SJSA1 (cell line): ENCODE results near the gene TEDDM1. TPM values are rescaled to one million over a fixed set of nuclear protein-coding genes. Genes with fewer than 3 reads are reported as not detected.
"Not testable (repeated sequence)": the region's sequence is repeated elsewhere in the genome, so short reads cannot be mapped to it uniquely, and the experiment has no call there.

Source experiments
- DNase-seq, 2 experiments: peaks; one replicate each; pipeline ENCODE4 v3.0.0-alpha.2; 2015 to 2020; ENCODE audit warnings: low spot score in 2 of 2, low read depth in 1 of 2
- H3K27ac ChIP-seq: fragments of 250-450 bp; sonication (Bioruptor Pico); 2 replicates; pipeline ENCODE4 v1.5.1; 2020; ENCODE audit warnings: mild to moderate bottlenecking, moderate library complexity
- H3K27me3 ChIP-seq: fragments of 250-450 bp; sonication (Bioruptor Pico); replicated peaks from 2 replicates; pipeline ENCODE4 v1.5.1; 2020; ENCODE audit warnings: mild to moderate bottlenecking, moderate library complexity
- H3K36me3 ChIP-seq: fragments of 250-450 bp; sonication (Bioruptor Pico); 2 replicates; pipeline ENCODE4 v1.5.1; 2020; ENCODE audit warnings: mild to moderate bottlenecking
- H3K4me1 ChIP-seq: fragments of 250-450 bp; sonication (Bioruptor Pico); replicated peaks from 2 replicates; pipeline ENCODE4 v1.6.1; 2021; ENCODE audit warnings: mild to moderate bottlenecking
- H3K4me3 ChIP-seq: fragments of 250-450 bp; sonication (Bioruptor Pico); 2 replicates; pipeline ENCODE4 v1.5.1; 2020; ENCODE audit warnings: mild to moderate bottlenecking
- H3K9me3 ChIP-seq: fragments of 250-450 bp; sonication (Bioruptor Pico); replicated peaks from 2 replicates; pipeline ENCODE4 v1.5.1; 2020; ENCODE audit warnings: mild to moderate bottlenecking
- total RNA-seq: library from RNA; depleted of rRNA; stranded (reverse); fragments of >200 nt; shearing (Covaris generic); gene quantifications from 2 replicates; pipeline ENCODE4 v1.2.3, GENCODE V29; 2014; rRNA removed

Gene TEDDM1, protein sequence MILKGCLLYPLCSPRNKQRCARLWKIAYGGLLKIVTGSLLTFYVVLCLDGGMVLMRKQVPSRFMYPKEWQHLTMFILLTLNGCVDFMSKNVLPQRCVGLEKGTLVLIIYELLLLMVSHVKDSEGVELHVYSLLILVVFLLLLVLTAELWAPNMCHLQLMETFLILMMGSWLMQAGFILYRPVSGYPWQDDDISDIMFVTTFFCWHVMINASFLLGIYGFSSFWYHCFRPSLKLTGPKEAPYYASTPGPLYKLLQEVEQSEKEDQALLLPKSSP
- not detected in 2 replicates for total RNA-seq

DNA sequence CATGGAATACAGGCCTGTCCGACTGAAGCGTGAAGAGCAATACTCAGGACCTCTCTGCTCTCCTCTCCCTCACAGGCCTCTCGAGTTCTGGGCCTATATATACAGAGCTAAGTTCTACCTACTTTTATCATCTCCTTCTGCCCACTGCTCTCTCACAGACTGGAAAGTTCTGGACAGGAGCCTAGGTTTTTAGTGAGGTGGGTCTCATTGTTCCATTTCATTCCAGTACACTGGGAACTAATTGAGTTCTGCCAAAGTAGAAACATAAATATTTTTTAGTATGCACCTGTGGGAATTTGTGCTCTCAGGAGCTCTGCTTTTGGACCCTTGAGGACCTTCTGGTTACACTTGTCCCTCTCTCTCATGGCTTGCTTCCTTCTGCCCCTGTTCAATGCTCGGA lies at the start of gene TEDDM1:
TEDDM1 (minus strand) TSS at position 101 of the 400 bp plus-strand sequence. CDS start 182 bp downstream, outside the sequence.
- no peak within 1 kb of the TSS for H3K4me3 ChIP-seq
- no peaks in the 10 kb centered on the region for H3K9me3 ChIP-seq
- H3K27me3 ChIP-seq = no peaks in the 10 kb centered on the region
- no peaks in the 10 kb centered on the region for H3K36me3 ChIP-seq
- no peaks in the 10 kb centered on the region for H3K4me1 ChIP-seq
- H3K27ac ChIP-seq = no peak within 1 kb of the TSS
- DNase-seq = no peak

DNA sequence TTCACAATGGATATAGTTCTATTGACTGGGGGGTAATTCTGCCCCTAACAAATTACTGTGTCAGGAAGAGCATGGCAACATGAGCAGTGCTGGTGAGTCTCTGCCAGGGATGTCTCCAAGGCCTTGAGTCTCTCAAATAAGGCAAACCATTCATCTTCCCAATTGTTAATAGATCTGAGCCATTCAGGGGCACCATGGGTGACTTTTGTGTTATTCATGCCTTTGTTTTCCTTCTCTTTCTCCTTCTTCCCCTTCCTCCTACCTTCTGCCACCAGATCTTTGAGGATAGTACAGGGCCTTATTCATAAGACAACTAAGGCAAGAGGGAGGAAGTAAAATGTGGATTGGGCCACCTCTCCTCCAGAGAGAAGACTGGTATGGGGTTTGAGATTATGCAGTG lies 49.6 kb upstream of the TEDDM1 start, which contains the start of gene RGSL1:
RGSL1 (plus strand) TSS at position 60 of the 400 bp plus-strand sequence; CDS start at position 80, 20 bp downstream.
- Histone ChIP-seq H3K27ac (no peak within 1 kb of the TSS), H3K4me1 (no peaks in the 10 kb centered on the region), H3K36me3 (no peaks in the 10 kb centered on the region), H3K27me3 (no peaks in the 10 kb centered on the region), H3K4me3 (no peak within 1 kb of the TSS), H3K9me3 (no peaks in the 10 kb centered on the region)
- no peak for DNase-seq

DNA sequence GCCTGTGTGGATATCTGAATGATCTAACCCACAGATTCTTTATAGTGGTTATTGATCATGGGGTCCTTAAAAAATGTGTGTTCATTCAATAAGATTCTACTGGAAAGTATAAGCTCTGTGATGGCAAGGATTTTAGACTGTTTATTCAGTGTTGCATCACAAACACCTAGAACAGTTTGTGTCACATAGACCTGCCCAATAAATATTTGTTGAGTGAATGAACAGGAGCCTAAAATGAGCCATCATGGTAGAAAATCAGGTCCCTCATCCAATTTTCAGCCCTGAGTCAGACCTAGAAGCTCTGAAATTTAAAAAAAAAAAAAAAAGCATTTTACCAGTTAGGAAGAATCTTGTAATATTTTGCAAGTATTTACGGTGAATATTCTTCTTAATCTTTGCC lies 47.2 kb upstream of the TEDDM1 start:
- Histone ChIP-seq H3K36me3 (no peaks in the 10 kb centered on the region), H3K9me3 (no peaks in the 10 kb centered on the region), H3K27ac (no peak overlapping the region), H3K4me1 (no peaks in the 10 kb centered on the region), H3K27me3 (no peaks in the 10 kb centered on the region), H3K4me3 (no peak overlapping the region)
- no peak for DNase-seq

DNA sequence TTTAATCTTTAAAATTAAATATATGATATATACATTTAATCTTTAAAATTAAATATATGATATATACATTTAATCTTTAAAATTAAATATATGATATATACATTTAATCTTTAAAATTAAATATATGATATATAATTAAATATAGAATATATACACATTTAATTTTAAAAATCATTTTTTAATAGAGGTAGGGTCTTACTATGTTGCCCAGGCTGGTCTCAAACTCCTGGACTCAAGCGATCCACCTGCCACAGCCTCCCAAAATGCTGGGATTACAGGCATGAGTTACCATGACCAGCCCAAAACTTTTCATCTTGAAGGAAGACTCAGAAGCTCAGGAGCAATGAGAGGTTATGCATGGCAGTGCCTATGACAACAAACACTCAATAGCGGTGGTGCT lies 46.7 kb upstream of the TEDDM1 start:
- not testable (repeated sequence) for H3K4me1 ChIP-seq, DNase-seq, H3K27me3 ChIP-seq, H3K4me3 ChIP-seq, H3K9me3 ChIP-seq, H3K27ac ChIP-seq, H3K36me3 ChIP-seq

DNA sequence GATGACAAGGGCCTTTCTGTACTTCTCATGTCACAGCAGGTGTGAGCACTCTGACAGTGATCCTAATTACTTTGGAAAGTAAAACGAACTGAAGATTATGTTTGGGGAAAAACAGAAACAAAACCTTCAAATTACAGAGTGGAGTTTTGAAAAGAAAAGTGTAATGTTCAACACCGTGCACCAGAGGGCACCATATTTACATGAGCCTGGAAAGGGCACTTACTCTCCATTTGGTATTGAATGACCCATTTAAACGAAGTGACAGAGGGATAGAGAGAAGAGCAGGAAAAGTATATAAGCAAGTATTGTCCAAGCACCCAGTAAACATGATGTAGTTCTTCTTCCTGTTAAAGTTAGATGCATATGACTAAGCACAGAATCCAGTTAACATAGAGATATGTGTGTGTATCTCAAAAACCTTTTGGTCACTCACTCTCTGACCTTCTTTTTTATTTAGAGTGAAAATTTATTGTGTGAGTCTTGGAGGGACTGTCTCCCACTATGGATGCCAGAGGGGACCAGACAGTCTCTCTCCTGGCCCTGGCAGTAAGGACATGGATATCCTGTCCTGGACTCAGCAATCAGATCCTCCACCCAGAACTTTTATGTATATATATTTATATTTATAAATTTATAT lies 45.7 kb upstream of the TEDDM1 start:
- no peaks in the 10 kb centered on the region for H3K27me3 ChIP-seq
- no peak overlapping the region for H3K4me3 ChIP-seq
- no peak overlapping the region for H3K27ac ChIP-seq
- H3K9me3 ChIP-seq = no peaks in the 10 kb centered on the region
- H3K36me3 ChIP-seq = no peaks in the 10 kb centered on the region
- peak in 1 of 2 experiments; percentile 53 for DNase-seq
- H3K4me1 ChIP-seq = no peaks in the 10 kb centered on the region

DNA sequence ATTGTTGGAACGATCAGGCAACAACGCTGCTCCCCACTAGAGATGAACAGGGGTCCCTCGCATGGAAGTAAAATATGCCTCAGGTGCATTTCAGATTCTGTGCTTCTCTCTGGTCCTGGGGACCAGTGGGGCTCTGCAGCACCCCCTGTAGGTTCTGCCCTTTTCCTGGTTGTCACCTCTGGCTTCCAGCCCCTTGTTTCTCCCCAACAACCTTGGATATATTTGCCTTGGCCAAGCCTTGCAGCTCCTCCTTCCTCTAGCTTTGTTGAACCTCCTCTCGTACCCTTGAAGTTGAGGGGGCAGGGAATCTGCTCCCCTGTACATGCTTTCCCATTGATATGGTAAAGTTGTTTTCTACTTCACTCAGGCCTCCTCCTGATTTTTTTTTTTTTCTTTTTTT lies 44.0 kb upstream of the TEDDM1 start:
- no peaks in the 10 kb centered on the region for H3K27me3 ChIP-seq
- H3K4me3 ChIP-seq = no peak overlapping the region
- H3K27ac ChIP-seq = no peak overlapping the region
- H3K9me3 ChIP-seq = no peaks in the 10 kb centered on the region
- H3K36me3 ChIP-seq = no peaks in the 10 kb centered on the region
- no peaks in the 10 kb centered on the region for H3K4me1 ChIP-seq
- no peak for DNase-seq

DNA sequence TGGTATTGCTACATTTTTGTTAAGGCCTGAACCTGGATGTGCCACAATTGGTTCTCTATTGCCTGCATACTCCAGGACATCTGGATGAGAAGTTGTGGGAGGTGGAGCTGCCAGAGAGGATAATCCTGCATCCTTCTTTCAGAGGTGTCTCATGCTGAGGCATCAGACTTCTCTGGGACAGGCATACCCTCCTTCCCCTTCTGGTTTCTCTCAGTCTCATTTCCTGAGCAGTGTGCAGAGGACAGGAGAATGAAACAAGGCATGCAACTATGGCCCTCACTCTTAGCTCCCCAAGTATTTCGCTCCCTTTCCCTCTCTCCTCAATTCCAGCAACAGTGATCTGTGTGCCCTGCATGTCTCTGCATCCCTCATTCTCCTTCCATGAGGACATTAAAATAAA lies 41.9 kb upstream of the TEDDM1 start:
- Histone ChIP-seq H3K27ac (no peak overlapping the region), H3K4me3 (no peak overlapping the region), H3K9me3 (no peaks in the 10 kb centered on the region), H3K4me1 (no peaks in the 10 kb centered on the region), H3K27me3 (no peaks in the 10 kb centered on the region), H3K36me3 (no peaks in the 10 kb centered on the region)
- DNase-seq = no peak

DNA sequence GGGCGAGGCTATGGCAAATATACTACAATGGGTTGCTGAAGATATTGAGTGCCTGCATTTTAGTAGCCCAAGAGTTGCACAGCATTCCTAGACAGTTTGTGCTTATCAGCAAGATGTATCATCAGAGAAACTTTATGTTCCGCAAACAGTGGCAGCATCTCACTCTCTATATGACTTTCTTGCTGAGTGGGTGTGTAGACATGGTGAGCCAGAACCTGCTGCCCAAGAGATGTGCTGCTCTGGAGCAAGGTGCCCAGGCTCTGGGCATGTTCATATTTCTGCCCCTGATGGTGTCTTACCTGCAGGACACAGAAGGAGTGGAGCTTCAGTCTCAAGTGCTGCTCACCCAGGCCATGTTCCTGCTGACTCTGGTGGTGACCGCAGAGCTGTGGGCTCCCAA lies 41.3 kb upstream of the TEDDM1 start:
- Histone ChIP-seq H3K27me3 (no peaks in the 10 kb centered on the region), H3K9me3 (no peaks in the 10 kb centered on the region), H3K36me3 (no peaks in the 10 kb centered on the region), H3K27ac (no peak overlapping the region), H3K4me3 (no peak overlapping the region), H3K4me1 (no peaks in the 10 kb centered on the region)
- DNase-seq = no peak

DNA sequence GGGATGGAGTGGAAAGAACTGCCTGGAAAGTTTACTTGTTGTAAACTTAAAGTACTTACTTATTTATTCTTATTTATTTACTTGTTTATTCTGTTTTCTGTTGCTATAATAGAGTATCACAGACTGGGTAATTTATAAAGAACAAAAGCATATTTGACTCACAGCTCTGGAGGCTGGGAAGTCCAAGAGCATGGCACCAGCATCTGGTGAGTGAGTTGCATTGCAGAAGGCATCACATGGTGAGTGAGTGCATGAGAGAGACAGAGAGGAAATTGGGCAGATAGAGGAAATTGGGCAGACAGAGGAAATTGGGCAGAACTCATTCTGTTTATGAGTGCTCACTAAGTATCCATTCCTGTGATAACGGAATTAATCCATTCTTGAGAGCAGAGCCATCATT lies 37.9 kb upstream of the TEDDM1 start:
- no peak for DNase-seq
- H3K27me3 ChIP-seq = no peaks in the 10 kb centered on the region
- no peaks in the 10 kb centered on the region for H3K9me3 ChIP-seq
- H3K27ac ChIP-seq = no peak overlapping the region
- no peaks in the 10 kb centered on the region for H3K4me1 ChIP-seq
- no peaks in the 10 kb centered on the region for H3K36me3 ChIP-seq
- H3K4me3 ChIP-seq = no peak overlapping the region

DNA sequence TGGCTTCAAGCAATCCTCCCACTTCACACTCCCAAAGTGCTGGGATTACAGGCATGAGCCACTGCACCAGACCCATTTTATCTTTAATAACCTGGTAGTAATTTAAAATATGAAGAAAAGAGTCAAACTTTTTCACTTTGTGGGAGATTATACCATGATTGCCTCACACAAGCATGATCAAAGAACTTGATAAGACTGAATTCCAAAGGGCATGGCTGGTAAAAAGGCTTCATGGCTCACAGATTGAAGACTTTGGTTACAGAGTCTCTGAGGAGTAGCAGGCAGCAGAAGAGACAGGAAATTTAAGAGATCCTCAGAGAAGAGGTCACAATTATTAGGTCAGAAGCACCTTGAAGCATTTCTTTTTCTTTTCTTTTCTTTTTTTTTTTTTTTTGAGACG lies 33.1 kb upstream of the TEDDM1 start:
- Histone ChIP-seq H3K27ac (no peak overlapping the region), H3K36me3 (no peaks in the 10 kb centered on the region), H3K9me3 (no peaks in the 10 kb centered on the region), H3K27me3 (no peaks in the 10 kb centered on the region), H3K4me1 (no peaks in the 10 kb centered on the region), H3K4me3 (no peak overlapping the region)
- DNase-seq = no peak

DNA sequence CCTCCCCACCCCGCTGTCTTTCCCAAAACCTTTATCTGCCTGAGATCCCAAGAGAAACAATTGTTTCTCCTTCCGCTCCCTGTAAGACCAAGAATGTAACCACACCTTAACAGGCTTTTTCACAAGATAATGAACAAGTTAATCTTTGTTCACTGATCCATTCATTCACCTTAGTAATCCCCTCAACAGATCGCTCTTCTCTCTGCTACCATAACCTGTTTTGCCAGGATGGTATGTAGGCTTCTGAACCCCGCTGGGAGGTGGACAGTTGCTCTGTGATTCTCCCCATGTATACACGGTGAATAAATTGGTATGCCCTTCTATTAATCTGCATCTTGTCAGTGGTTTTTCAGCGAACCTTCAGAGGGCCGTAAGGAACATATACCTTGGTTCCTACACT lies 30.8 kb upstream of the TEDDM1 start:
- H3K27me3 ChIP-seq = no peaks in the 10 kb centered on the region
- DNase-seq = no peak
- no peak overlapping the region for H3K27ac ChIP-seq

DNA sequence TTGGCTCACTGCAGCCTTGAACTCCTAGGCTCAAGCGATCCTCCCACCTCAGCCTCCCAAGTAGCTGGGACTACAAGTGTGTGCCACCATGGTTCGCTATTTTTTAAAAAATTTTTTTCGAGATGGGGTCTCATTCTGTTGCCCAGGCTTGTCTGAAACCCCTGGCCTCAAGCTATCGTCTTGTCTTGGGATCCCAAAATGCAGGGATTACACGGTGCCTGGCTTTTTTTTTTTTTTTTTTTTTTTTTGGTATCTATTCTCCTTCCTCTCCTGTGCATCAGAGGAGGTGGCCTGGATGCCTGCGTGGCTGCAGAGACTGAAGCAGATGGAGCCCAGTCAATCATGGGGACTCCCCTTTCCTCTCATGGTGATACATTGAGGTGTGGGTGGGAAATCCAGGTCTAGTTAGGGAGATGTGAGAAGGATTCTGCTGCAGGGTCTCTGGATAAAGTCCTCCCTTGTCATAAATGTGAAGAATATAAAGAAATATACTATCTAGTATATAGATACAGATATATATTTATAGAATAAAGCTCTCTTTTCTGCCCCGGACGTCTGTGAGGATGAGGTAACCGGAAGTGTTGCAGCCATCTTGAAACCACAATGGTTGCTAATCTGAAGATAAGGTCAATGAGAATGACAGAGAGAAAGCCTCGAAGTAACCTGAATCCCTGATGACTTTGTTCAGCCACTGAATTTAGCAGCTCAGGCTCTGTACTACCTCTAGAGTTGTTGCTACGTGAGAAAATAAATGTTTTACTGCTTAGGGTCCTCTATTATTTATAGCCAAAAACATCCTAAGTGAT lies 30.0 kb upstream of the TEDDM1 start:
- Histone ChIP-seq H3K4me1 (no peaks in the 10 kb centered on the region), H3K9me3 (no peaks in the 10 kb centered on the region), H3K36me3 (no peaks in the 10 kb centered on the region), H3K27ac (no peak overlapping the region), H3K27me3 (no peaks in the 10 kb centered on the region), H3K4me3 (no peak overlapping the region)
- no peak for DNase-seq

More for the DNA sequence above, 30.8 kb upstream of the TEDDM1 start:
- Histone ChIP-seq H3K9me3 (no peaks in the 10 kb centered on the region), H3K36me3 (no peaks in the 10 kb centered on the region), H3K4me3 (no peak overlapping the region), H3K4me1 (no peaks in the 10 kb centered on the region)

DNA sequence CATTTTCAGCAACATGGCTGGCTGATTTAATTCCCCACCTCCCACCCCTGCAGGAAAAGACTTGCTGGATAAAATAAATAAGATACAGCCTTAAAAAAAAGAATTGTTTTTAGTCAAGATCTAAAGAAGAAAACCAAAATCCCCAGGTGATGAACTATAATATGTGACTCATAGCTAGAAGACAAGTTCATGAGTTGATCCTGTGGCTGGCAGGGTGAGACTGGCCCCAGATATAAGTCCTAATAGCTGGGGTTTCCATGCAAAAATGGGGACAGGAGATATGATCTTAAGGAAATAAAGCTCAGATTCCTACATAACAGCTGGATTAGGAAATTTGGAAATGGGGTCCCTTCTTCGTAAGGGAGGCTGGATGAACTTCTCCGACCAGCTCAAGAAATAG lies 27.6 kb upstream of the TEDDM1 start:
- Histone ChIP-seq H3K4me1 (no peaks in the 10 kb centered on the region), H3K9me3 (no peaks in the 10 kb centered on the region), H3K36me3 (no peaks in the 10 kb centered on the region), H3K27ac (no peak overlapping the region), H3K4me3 (no peak overlapping the region), H3K27me3 (no peaks in the 10 kb centered on the region)
- no peak for DNase-seq
